ENCODE measurements around the gene CDH13.

CDH13 gene

DNA sequence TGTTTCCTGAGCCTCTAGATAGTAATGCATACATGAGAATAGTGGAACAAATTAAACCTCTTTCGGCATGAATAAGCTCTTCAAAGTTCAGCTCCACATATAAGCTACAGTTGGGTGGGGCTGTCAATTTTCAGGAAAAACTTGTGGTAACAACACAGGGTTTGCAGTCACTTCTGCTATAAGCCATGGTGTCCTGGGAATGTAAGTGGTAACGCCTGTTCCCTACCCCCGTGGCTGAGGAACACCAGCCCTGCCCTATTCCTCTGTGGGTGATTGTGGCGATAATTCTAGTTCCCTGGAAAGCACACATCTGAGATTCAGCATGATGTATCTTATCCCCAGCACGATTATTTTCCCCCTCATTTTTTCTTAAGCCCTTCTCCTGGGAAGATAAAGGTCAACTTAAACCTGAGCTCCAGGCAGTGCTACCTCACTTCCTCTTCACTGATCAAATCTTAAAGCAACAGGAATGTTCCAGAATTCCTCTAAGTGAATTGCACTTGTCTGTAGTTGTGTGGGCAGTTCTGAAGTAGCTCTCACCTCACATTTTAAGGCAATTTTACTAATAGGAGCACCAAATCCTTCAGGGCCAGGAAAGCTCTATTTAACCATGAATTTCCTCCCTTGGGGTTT lies 680.3 kb downstream of the CDH13 start:
- Mint-ChIP-seq H3K27me3 (peaks cover 11% of the 10 kb centered on the region), H3K4me1 (ENCODE audit: low read depth) (no peaks in the 10 kb centered on the region), H3K4me3 (no peak overlapping the region), H3K27ac (no peak overlapping the region), H3K36me3 (ENCODE audit: low read depth) (no peaks in the 10 kb centered on the region), H3K9me3 (no peaks in the 10 kb centered on the region)
- no peak for DNase-seq

DNA sequence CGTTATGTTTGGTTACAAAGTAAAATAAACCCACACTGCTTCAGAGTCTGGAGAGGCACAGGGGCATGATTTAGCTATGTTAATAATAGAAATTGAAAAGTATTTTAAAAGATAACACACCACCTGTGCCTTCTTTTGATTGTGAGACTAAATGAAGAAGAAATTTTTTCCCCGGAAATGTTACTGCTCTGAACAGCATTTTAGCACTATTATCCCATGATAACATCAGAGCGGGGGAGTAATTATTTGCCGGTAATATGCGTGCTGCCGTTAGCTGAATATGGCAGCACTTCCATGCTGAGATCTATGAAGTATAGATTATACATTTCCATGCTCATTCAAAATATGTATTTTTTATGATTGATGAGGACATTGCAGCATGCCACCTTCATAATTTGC lies 680.8 kb downstream of the CDH13 start:
- H3K27ac Mint-ChIP-seq, result no peak overlapping the region
- H3K4me1 Mint-ChIP-seq (ENCODE audit: low read depth), result no peaks in the 10 kb centered on the region
- peaks cover 11% of the 10 kb centered on the region for H3K27me3 Mint-ChIP-seq
- no peaks in the 10 kb centered on the region for H3K9me3 Mint-ChIP-seq
- no peaks in the 10 kb centered on the region for H3K36me3 Mint-ChIP-seq (ENCODE audit: low read depth)
- H3K4me3 Mint-ChIP-seq, result no peak overlapping the region
- DNase-seq, result no peak

DNA sequence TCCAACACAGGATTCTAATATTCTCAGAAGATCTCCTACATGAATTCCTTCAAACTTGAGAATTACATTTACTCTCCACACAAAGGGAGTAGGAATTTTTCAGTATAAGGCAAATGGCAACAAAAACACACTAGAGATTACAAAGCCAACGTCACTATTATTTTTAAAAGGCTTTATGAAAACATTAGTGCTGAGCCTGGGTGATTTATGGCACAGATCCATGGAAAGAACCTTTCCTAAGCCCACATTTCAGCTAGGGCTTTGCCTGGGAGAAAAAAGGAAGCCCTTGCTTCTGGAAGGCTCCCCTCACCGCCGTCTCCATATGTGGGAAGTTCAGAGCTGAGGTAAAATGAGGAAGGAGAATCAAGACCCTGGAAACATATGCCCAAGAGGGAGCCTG lies 681.6 kb downstream of the CDH13 start:
- Mint-ChIP-seq H3K27me3 (peaks cover 11% of the 10 kb centered on the region), H3K27ac (no peak overlapping the region), H3K4me1 (ENCODE audit: low read depth) (no peaks in the 10 kb centered on the region), H3K36me3 (ENCODE audit: low read depth) (no peaks in the 10 kb centered on the region), H3K9me3 (no peaks in the 10 kb centered on the region), H3K4me3 (no peak overlapping the region)
- no peak for DNase-seq

DNA sequence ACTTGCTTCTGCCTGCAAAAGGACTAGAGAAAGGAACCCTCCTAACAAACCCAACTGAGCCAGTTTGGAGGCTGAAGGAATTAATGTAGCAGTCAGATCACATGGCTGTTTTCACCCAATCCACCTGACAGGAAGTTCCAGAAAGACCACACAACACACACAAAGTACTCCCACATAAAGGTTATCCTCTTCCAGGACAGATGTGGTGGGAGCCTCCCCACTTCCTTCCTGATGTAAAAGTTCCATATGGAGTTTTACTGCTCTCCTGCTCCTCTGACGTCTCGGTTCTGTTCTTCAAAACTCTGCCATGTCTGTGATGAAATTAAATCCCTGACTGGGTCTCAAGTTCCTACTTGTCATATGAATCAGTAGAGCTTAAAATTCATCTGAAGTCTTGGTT lies 684.0 kb downstream of the CDH13 start:
- Mint-ChIP-seq H3K9me3 (no peaks in the 10 kb centered on the region), H3K27me3 (peaks cover 7% of the 10 kb centered on the region), H3K4me3 (no peak overlapping the region), H3K4me1 (ENCODE audit: low read depth) (no peaks in the 10 kb centered on the region), H3K27ac (no peak overlapping the region), H3K36me3 (ENCODE audit: low read depth) (no peaks in the 10 kb centered on the region)
- no peak for DNase-seq

DNA sequence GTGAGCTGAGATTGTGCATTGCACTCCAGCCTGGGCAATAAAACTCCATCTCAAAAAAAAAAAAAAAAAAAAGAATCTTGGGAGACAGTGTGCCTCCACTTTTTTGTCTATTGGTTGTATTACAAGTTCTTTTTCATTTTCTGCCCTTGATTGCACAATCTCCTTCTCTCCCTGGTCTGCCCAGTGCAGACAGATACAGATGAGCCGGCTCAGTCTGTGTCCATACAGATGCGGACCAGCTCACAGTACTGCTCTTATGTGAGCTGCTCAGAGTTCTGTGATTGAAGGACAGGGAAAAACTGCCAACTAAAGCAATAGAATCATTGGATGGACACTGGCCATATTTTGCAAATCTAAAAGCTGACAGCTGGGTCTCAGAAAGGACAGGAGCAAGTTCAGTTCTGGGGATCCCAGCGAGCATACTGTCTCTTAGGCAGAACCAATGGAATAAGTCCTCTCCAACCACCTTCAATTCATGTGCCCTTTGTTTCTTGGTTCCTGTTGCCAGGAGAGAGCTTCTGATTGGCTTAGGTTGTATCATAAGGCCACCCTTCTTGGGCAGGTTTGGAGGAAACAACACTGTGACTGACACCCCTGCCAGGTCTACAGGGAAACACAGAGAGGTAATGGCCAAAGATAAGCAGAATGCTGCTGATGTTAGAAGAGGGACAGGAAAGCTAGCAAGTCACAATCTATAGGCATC lies 685.4 kb downstream of the CDH13 start:
- no peaks in the 10 kb centered on the region for H3K36me3 Mint-ChIP-seq (ENCODE audit: low read depth)
- H3K4me3 Mint-ChIP-seq, result no peak overlapping the region
- H3K27ac Mint-ChIP-seq, result no peak overlapping the region
- H3K4me1 Mint-ChIP-seq (ENCODE audit: low read depth), result no peaks in the 10 kb centered on the region
- H3K27me3 Mint-ChIP-seq, result peaks cover 7% of the 10 kb centered on the region
- no peaks in the 10 kb centered on the region for H3K9me3 Mint-ChIP-seq
- no peak for DNase-seq

DNA sequence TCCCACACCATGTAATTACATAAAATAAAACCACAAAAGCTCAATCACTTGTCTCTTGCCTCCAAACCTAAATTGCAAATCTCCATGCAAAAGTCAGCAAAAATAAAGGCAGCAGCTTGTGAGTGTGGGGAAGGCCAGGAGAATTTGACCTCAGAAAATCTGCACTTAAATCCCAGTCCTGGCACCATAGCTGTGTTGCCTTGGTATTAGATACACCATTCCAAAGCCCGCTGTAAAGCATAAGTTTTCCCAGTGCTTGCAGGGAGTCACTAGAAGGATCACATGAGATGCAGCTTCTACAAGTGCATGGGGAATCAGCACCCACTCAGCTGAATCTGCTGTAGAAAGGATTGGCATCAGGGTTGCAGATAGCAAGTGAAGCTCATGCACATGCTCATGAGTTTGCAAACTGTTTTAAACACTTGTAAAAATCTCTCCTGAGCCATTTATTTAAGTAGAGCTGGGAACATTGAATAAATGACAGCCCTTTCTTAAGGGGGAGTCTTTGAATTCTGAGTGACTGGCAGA lies 686.0 kb downstream of the CDH13 start:
- H3K9me3 Mint-ChIP-seq, result no peaks in the 10 kb centered on the region
- no peak overlapping the region for H3K4me3 Mint-ChIP-seq
- no peak overlapping the region for H3K27ac Mint-ChIP-seq
- H3K27me3 Mint-ChIP-seq, result peaks cover 7% of the 10 kb centered on the region
- DNase-seq, result no peak
- no peaks in the 10 kb centered on the region for H3K4me1 Mint-ChIP-seq (ENCODE audit: low read depth)
- H3K36me3 Mint-ChIP-seq (ENCODE audit: low read depth), result no peaks in the 10 kb centered on the region

DNA sequence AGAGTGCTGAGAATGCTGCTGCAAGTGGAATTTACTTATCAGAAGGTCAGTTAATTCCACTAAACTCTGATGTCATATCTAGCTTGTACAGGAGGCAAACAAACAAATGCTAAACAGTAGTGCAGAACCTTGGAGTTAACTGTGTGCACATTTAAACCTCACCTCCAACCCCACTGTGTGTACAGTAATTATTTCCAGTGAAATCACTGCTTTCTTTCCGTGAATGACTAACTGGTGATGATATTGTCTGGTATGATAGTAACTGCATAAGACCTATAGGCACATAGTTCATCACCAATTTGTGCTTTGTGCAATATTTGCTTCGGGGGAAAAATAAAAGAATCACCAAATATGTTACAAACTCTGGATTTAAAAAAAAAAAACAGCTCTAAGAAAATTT lies 688.5 kb downstream of the CDH13 start:
- Mint-ChIP-seq H3K27ac (no peak overlapping the region), H3K36me3 (ENCODE audit: low read depth) (no peaks in the 10 kb centered on the region), H3K9me3 (peaks cover 5% of the 10 kb centered on the region), H3K27me3 (no peaks in the 10 kb centered on the region), H3K4me1 (ENCODE audit: low read depth) (no peaks in the 10 kb centered on the region), H3K4me3 (no peak overlapping the region)
- no peak for DNase-seq

DNA sequence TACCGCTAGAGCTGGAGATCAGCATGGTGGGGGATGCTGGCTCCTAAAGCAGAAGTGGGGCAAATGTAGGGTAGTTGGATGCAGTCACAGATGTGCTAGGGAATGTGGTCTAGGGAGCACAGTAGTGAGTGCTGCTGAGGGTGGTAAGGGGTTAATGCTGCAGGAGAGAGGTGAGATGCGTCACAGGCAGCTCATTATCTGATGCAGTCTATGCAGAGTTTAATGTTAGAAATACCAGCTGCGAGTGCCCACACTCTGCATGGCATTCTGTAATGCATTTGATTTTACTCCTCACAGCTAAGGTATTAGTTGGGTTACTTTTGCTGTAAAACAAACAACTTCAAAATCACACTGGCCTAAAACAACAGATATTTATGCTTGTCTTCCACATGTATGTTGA lies 689.7 kb downstream of the CDH13 start:
- Mint-ChIP-seq H3K36me3 (ENCODE audit: low read depth) (no peaks in the 10 kb centered on the region), H3K4me1 (ENCODE audit: low read depth) (no peaks in the 10 kb centered on the region), H3K9me3 (peaks cover 10% of the 10 kb centered on the region), H3K27me3 (no peaks in the 10 kb centered on the region), H3K4me3 (no peak overlapping the region), H3K27ac (no peak overlapping the region)
- no peak for DNase-seq

DNA sequence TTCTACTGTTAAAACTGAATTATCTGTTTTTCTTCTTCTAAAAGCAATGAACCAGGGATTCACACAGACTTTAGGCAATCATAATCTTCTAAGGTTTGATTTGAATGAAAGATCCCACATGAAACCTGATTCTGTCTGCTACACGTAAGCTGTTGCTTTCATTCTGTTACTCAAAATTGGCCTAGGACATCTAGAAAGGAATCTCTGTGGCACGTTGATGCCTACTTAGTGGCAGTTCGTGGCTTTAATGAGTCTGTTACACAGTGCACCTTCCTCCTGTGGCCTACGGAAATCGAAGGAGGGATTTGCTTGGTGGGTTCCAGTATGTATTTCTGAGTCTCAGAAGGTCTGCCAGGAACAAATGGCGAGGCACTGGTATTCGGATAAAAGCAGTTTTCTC lies 691.6 kb downstream of the CDH13 start:
- no peak overlapping the region for H3K27ac Mint-ChIP-seq
- H3K36me3 Mint-ChIP-seq (ENCODE audit: low read depth), result no peaks in the 10 kb centered on the region
- DNase-seq, result no peak
- H3K27me3 Mint-ChIP-seq, result no peaks in the 10 kb centered on the region
- H3K4me1 Mint-ChIP-seq (ENCODE audit: low read depth), result no peaks in the 10 kb centered on the region
- H3K4me3 Mint-ChIP-seq, result no peak overlapping the region
- H3K9me3 Mint-ChIP-seq, result peaks cover 10% of the 10 kb centered on the region

DNA sequence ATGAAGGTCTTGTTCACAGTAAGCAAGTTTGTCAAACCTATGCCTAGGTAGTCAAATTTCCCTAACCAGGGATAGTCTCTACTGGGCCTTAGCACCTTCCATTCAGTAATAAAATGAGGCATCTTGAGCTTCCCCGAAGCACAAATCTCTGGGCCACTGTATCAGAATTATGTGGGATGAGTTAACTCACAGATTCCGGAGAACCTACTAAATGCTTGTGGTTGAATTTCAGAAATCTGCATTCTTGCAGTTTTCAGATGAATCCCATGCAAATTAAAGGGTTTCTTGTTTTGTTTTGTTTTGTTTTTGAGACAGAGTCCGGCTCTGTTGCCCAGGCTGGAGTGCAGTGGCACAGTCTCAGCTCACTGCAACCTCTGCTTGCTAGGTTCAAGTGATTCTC lies 702.2 kb downstream of the CDH13 start:
- no peaks in the 10 kb centered on the region for H3K27me3 Mint-ChIP-seq
- no peak overlapping the region for H3K4me3 Mint-ChIP-seq
- H3K4me1 Mint-ChIP-seq (ENCODE audit: low read depth), result no peaks in the 10 kb centered on the region
- H3K27ac Mint-ChIP-seq, result no peak overlapping the region
- no peak for DNase-seq
- peaks cover 3% of the 10 kb centered on the region for H3K9me3 Mint-ChIP-seq
- no peaks in the 10 kb centered on the region for H3K36me3 Mint-ChIP-seq (ENCODE audit: low read depth)

DNA sequence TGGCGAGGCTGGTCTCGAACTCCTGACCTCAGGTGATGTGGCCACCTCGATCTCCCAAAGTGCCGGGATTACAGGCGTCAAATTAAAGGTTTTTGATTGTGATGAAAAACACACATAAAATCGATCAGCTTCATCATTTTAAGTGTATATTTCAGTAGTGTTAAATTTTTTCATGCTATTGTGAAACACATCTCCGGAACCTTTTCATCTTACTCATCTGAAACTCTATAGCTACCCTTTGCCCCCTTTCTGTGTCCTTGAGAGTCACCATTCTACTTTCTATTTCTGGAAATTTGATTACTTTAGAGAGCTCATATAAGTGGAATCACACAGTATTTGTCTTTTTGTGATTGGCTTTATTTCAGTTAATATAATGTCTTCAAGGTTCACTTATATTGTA lies 702.7 kb downstream of the CDH13 start:
- peaks cover 3% of the 10 kb centered on the region for H3K9me3 Mint-ChIP-seq
- no peak overlapping the region for H3K27ac Mint-ChIP-seq
- no peak overlapping the region for H3K4me3 Mint-ChIP-seq
- H3K36me3 Mint-ChIP-seq (ENCODE audit: low read depth), result no peaks in the 10 kb centered on the region
- no peak for DNase-seq
- no peaks in the 10 kb centered on the region for H3K4me1 Mint-ChIP-seq (ENCODE audit: low read depth)
- H3K27me3 Mint-ChIP-seq, result no peaks in the 10 kb centered on the region

DNA sequence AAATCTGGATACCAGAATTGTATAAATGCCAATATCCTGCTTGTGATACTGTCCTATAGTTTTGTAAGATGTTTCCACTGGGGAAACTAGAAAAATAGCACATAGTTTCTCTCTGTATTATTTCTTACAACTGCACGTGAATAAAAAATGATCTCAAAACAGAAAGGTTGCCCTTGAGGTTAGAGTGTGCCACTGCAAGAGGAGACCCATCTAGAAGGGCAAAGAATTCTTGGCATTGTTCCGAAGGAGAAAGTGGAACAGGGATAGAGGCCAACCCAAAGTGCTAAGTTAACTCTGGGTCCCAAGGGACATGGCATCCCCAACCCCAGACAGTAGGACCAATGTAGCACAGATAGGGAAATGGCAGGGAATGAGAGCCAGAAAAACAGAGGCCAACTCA lies 703.5 kb downstream of the CDH13 start:
- no peak overlapping the region for H3K4me3 Mint-ChIP-seq
- H3K27me3 Mint-ChIP-seq, result no peaks in the 10 kb centered on the region
- peaks cover 3% of the 10 kb centered on the region for H3K9me3 Mint-ChIP-seq
- no peak for DNase-seq
- no peak overlapping the region for H3K27ac Mint-ChIP-seq
- H3K36me3 Mint-ChIP-seq (ENCODE audit: low read depth), result no peaks in the 10 kb centered on the region
- H3K4me1 Mint-ChIP-seq (ENCODE audit: low read depth), result no peaks in the 10 kb centered on the region

DNA sequence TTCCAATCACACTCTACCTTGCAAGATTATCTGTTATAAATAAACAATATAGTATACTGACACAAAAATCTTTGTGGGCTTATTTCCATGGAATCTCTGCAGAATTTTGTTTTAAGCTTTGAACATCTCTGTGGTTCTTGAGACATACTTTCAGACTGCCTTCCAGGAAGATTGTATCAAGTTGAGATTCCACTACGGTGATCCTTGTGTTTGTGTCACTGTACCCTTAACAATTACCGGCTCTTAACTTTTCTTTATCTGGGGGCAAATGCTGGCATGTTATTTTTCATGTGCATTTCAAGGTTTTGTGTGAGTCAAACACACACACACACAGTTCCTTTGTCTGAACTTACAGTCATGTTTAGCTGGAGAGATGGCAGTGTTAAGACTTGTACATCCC lies 708.3 kb downstream of the CDH13 start:
- no peaks in the 10 kb centered on the region for H3K36me3 Mint-ChIP-seq (ENCODE audit: low read depth)
- H3K27me3 Mint-ChIP-seq, result no peaks in the 10 kb centered on the region
- H3K9me3 Mint-ChIP-seq, result no peaks in the 10 kb centered on the region
- no peak for DNase-seq
- H3K4me1 Mint-ChIP-seq (ENCODE audit: low read depth), result no peaks in the 10 kb centered on the region
- H3K4me3 Mint-ChIP-seq, result no peak overlapping the region
- H3K27ac Mint-ChIP-seq, result no peak overlapping the region

DNA sequence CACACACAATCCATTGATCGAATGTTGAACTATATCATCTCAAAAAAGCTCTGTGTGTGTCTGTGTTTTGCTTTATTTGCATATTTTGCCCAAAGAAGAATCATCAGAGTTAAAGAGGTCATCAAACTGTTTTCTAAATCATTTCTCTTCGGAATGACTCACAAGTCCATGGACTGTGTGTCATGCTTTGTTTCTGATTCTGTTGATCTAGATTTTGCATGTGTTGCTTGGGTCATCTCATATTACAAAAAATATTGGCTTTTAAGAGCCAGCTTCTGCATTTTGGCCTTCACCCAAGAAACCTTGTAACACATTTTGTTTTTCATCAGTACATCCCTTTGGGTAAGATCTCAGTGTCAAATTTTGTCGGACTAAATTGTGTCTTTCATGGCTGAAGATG lies 709.8 kb downstream of the CDH13 start:
- no peaks in the 10 kb centered on the region for H3K9me3 Mint-ChIP-seq
- H3K27ac Mint-ChIP-seq, result no peak overlapping the region
- no peaks in the 10 kb centered on the region for H3K36me3 Mint-ChIP-seq (ENCODE audit: low read depth)
- H3K4me1 Mint-ChIP-seq (ENCODE audit: low read depth), result no peaks in the 10 kb centered on the region
- no peak overlapping the region for H3K4me3 Mint-ChIP-seq
- no peak for DNase-seq
- H3K27me3 Mint-ChIP-seq, result no peaks in the 10 kb centered on the region

DNA sequence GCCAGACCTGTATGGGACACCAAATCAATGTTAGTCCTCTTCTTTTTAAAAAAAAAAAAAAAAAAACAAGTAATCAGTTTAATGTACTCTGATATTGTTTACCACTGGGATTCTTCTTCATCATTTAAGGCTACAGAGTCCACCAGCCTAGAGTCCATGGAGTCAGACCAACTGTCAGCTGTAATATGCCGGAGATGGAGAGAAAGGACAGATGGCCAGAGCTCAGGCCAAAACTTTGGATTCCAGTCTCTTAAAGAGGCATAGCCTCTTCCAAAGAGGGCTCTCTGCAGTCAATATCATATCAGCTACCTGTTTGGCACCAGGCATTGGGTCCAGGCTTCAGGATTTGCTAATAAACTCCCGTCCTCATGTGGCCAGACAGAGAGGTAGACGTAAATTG lies 711.4 kb downstream of the CDH13 start:
- Mint-ChIP-seq H3K4me3 (no peak overlapping the region), H3K36me3 (ENCODE audit: low read depth) (no peaks in the 10 kb centered on the region), H3K27me3 (no peaks in the 10 kb centered on the region), H3K4me1 (ENCODE audit: low read depth) (no peaks in the 10 kb centered on the region), H3K27ac (no peak overlapping the region), H3K9me3 (peaks cover 2% of the 10 kb centered on the region)
- DNase-seq, result no peak

All from activated T-cell treated with anti-CD3 and anti-CD28 coated beads, Interleukin-2, amount 50 U/mL, for 24 hours (primary cell).